Stimulated activated CD4-positive, alpha-beta T cell treated with anti-CD3 and anti-CD28 coated beads, Interleukin-12 subunit alpha, Interleukin-12 subunit beta, amount 100 ng/mL, for 24 hours (primary cell): Measurements from ENCODE around the gene TCHHL1.
A peak's percentile ranks its signal among the peaks of the same experiment; 100 is the strongest.
"Not testable (repeated sequence)": the region's sequence is repeated elsewhere in the genome, so short reads cannot be mapped to it uniquely, and the experiment has no call there.

Experiments
- DNase-seq, 2 experiments: peaks; one replicate each; pipeline ENCODE4 v3.0.0-alpha.2; 2020; ENCODE audit warnings: low read depth in 2 of 2

TCHHL1 gene

DNA sequence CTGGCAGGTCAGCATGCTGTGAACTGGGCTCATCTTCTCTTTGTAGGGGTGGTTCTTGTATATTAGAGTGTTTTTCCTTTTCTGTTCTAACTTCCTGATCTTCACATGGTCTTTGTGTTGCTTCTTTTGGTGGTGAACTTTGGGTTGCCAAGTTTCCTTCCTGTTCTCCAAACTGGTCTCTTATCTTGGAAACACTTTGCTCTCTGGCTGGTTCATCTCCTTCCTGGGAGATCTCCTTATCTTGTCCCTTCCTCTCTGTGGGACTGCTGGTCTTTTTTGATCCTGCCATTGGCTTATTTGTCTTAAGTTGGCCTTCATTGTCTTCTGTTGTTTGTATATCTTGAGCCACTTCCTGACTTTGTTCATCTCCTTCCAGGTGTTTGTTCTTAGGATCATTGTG is 2.1 kb downstream of the TCHHL1 start:
- no peak for DNase-seq

GRCh38 chr1:152084853-152085252 is 4.0 kb downstream of the TCHHL1 start:
- DNase-seq = no peak

- not testable (repeated sequence) for DNase-seq
Measured at GRCh38 chr1:152081026-152081425, 7.8 kb downstream of the TCHHL1 start.

GRCh38 chr1:152080494-152080893 is 8.4 kb downstream of the TCHHL1 start:
- DNase-seq = not testable (repeated sequence)

- no peak for DNase-seq
Measured at GRCh38 chr1:152078831-152079441, 9.9 kb downstream of the TCHHL1 start.

- DNase-seq = no peak
Measured at GRCh38 chr1:152072311-152072710, 16.6 kb downstream of the TCHHL1 start.

GRCh38 chr1:152071123-152071522 is 17.7 kb downstream of the TCHHL1 start:
- no peak for DNase-seq

- DNase-seq = no peak
Measured at GRCh38 chr1:152067929-152068328, 20.9 kb downstream of the TCHHL1 start.

GRCh38 chr1:152067150-152067549 is 21.7 kb downstream of the TCHHL1 start:
- no peak for DNase-seq

DNA sequence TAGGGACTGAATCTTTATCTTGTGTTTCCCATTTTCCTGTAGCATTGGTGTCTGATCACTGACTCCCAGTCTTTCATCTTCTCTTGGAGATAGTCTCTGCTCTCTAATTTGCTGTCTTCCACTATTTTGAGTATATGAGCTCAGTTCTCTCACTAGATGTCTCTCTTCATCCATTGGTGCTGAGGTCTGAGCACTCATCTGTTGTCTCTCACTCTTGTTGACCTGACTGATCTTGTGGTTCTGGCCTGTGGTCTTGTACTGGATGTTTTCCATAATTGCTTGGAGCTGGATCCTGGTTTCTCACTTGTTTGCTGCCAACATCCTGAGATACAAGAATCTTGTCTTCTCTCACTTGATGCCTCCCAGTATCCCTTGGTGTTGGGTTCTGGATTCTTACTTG is 26.9 kb downstream of the TCHHL1 start:
- DNase-seq = no peak

DNA sequence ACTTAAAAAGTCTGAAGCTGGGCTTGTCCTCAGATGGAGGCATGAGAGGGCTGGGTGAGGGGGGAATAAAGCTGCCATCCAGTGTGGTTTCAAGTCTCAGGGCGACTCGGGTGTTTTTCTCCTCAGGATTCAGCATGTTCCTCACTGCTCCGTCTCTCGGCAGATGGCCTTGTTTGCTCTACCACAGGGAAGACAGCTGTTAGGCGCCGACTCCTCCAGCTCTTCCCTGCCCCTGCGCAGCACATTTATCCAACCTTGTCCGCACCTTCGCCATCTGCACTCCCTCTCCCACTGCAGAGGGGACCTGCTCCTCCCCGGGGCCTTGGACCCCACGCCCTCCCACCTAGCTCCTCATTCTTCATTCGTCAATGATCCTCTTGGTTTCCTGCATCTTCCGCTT is 35.5 kb downstream of the TCHHL1 start:
- no peak for DNase-seq

DNA sequence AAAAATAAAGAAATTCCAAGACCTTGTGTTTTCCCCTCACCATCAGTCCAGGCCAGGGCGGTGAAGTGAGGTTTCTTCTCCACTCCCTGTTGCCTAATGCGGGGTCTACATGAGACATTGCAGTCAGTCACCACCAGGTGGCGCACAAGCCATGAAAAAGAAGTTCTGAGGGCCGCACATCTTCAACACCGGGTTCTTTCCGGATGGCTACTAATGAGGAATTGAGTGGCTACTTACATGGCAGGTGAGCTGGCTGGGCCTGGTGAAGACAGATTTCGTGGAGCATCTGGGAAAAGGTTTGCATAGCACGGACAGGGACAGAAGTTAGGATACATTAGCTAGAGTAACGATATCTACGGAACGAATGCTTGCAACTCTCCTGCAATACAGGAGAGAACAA is 36.3 kb downstream of the TCHHL1 start:
- peak; percentile 70 to 87 for DNase-seq

GRCh38 chr1:152050886-152051675 is 37.8 kb downstream of the TCHHL1 start:
- DNase-seq = no peak

DNA sequence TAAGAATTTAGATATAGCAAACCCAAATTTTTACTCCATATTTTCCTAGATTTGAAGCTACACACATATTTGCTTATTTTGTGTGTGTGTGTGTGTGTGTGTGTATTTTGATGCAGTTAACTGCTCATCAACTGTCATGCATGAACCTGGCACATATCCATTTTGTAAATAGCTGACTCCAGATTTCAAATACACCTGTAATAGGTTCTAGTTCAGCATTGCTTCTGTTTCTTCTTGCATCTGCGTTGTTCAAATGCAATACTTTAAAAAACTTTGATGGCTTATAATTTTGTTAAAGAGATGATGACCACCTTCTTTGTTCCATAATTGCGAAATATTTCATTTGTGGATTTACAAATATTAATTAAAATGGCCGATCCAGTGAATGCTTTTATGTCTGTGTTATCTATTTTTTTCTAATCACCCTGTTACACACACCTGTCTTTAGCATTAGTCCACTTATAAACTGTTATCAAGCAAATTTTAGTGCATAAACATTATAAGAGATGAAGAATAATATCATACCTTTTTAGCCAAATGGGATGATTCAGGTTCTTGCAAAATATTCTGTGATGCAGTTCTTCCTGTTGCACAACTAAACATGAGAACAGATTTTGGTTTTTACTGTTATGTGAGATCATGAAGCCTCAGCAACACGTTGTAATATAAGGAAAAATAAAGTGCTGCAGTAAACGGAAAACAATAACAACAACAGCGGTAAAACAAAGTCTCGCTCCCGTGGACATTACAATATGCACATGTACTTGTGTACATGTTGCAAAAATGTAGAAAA is 39.4 kb downstream of the TCHHL1 start:
- DNase-seq = no peak

- DNase-seq = peak; percentile 29 to 45
Measured at GRCh38 chr1:152048416-152049009, 40.4 kb downstream of the TCHHL1 start.

DNA sequence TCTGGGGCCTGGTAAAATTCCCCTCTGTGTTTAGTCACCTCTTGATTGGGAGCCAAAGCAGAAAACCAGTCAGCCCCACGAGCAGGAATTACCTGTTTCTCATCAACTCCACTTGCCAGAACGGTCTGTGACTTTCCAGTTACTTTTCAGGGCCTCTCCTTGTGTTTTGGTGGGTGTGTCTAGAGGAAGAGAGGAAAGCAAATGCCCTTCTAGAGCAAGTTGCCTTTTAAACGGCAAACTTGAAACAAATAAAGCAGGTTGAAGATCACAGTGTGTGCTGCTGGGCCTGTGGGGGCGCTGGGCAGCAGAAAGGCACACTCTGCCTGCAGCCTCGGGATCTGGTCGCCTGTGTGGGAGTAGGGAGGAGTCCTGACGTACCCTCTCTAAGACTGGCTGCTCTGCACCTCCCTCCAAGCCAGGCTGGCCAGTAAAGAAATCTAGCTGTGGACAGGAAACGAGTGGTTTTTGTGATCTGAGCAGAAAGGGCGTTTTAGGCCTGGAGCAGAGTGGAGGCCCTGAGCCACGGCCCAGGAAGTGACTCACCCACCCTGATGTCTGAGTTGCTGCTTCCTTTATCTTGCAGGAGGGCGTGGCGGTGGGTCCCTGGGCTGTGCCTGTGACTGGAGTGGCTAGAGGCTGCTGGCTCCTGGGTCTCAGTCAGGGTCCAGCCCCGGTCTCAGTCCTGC is 41.0 kb downstream of the TCHHL1 start:
- peak; percentile 65 to 84 for DNase-seq

GRCh38 chr1:152047413-152047729 is 41.5 kb downstream of the TCHHL1 start:
- DNase-seq = no peak

GRCh38 chr1:152044386-152044785 is 44.5 kb downstream of the TCHHL1 start:
- no peak for DNase-seq

- no peak for DNase-seq
Measured at GRCh38 chr1:152043870-152044269, 45.0 kb downstream of the TCHHL1 start.

- DNase-seq = no peak
Measured at GRCh38 chr1:152042030-152042429, 46.8 kb downstream of the TCHHL1 start.

DNA sequence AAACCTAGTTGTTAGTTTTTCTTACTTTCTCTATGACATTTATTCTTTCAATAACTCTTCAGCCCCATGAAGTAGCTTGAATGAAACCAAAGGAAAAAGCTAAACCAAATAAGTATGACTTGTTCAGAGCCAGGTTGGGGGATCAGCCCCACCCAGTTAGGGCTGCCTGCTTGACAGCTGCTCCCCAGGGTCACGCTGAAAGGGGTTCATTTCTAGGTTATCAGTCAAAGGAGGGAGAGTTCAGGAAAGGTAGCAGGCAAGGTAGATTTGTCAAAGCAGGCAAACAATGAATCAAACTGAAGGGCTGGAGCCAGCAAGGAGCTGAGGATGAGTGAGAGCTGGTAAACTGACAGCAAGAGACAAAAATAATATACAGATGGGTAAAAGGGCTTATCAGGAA is 49.0 kb downstream of the TCHHL1 start:
- DNase-seq = no peak

- no peak for DNase-seq
Measured at GRCh38 chr1:152039461-152039860, 49.4 kb downstream of the TCHHL1 start.
